LNCaP clone FGC (cell line): Measurements from ENCODE around the gene ZNF2.
"Not testable (repeated sequence)": the region's sequence is repeated elsewhere in the genome, so short reads cannot be mapped to it uniquely, and the experiment has no call there.

Source experiments
- DNase-seq: peaks from one replicate; pipeline ENCODE4 v3.0.0-alpha.2; 2011; ENCODE audit warnings: low read depth
- H3K4me3 ChIP-seq: 2 replicates; pipeline ENCODE4 v1.5.1; 2011; ENCODE audit warnings: mild to moderate bottlenecking, low read depth, low read length, control low read depth
- CTCF ChIP-seq: IDR thresholded peaks from 2 replicates; pipeline ENCODE4 v1.5.1; 2012; ENCODE audit warnings: mild to moderate bottlenecking; ENCODE audit not compliant: control insufficient read depth, insufficient read depth; ENCODE audit errors: extremely low read depth

The ZNF2 gene

GRCh38 chr2:95171902-95172301 lies 6.3 kb downstream of the ZNF2 start:
- DNase-seq: no peak
- H3K4me3 ChIP-seq: no peak overlapping the region
- TF ChIP-seq CTCF: no peak

- TF ChIP-seq CTCF: no peak
- H3K4me3 ChIP-seq: no peak overlapping the region
- no peak for DNase-seq
These were observed 8.5 kb downstream of the ZNF2 start for GRCh38 chr2:95174031-95174542.

- no peak overlapping the region for H3K4me3 ChIP-seq
- no peak for TF ChIP-seq CTCF
- peak; percentile 58 for DNase-seq
These were observed 13.8 kb downstream of the ZNF2 start for GRCh38 chr2:95179451-95179850.

- no peak for DNase-seq
- TF ChIP-seq CTCF: no peak
- no peak overlapping the region for H3K4me3 ChIP-seq
These were observed 16.2 kb downstream of the ZNF2 start for GRCh38 chr2:95181774-95182173.

GRCh38 chr2:95185197-95185596 lies 19.6 kb downstream of the ZNF2 start:
- DNase-seq: no peak
- no peak overlapping the region for H3K4me3 ChIP-seq
- no peak for TF ChIP-seq CTCF

GRCh38 chr2:95185973-95186372 lies 20.4 kb downstream of the ZNF2 start:
- no peak for TF ChIP-seq CTCF
- H3K4me3 ChIP-seq: no peak overlapping the region
- no peak for DNase-seq

- TF ChIP-seq CTCF: peak; percentile 66
- not testable (repeated sequence) for DNase-seq, H3K4me3 ChIP-seq
These were observed 27.3 kb downstream of the ZNF2 start for GRCh38 chr2:95192956-95193355.
